Activated CD4-positive, alpha-beta T cell treated with anti-CD3 and anti-CD28 coated beads, Interleukin-2, Interleukin-4, amounts not matched to agents 100 ng/mL and 50 ng/mL, durations not matched to agents 16 hours and 8 hours (primary cell): ENCODE data around the gene VMAC.
"Not testable (repeated sequence)": the region's sequence is repeated elsewhere in the genome, so short reads cannot be mapped to it uniquely, and the experiment has no call there.

Experiments
- DNase-seq: peaks from one replicate; pipeline ENCODE4 v3.0.0-alpha.2; 2020; ENCODE audit warnings: low spot score

VMAC gene, protein sequence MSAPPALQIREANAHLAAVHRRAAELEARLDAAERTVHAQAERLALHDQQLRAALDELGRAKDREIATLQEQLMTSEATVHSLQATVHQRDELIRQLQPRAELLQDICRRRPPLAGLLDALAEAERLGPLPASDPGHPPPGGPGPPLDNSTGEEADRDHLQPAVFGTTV

DNA sequence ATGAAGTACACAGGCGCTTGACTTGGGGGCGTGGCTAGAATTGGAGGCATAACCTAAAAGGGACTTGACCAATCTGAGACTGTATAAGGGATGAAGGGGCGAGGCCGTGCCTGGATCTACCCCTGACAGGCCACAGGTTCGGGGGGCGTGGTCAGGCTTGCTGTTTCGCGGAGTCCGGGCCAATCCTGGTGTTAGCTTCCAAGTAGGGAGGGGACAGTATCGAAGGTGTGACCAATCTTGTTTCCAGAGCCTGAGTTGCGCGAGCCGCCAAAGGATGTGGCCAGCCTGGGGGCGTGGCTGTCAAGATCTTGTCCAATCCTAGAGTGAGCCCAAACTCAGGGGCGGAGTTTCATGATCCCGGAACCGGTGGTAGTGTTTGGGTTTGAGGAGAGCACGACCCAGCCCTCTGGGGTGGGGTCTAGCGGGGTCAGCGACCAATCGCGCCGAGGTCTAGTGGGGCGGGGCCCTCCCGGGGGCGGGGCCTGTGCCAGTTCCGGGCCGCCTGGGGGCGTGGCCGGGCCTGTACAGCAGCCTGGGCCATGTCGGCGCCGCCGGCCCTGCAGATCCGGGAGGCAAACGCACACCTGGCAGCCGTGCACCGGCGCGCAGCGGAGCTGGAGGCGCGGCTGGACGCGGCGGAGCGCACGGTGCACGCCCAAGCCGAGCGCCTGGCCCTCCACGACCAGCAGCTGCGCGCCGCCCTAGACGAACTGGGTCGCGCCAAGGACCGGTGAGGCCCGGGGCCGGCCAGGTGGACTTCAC lies at the start of gene VMAC:
Gene VMAC (plus strand): TSS at position 521 of the 762 bp plus-strand sequence. CDS start 19 bp downstream, at position 540.
- peak; percentile 100 for DNase-seq

DNA sequence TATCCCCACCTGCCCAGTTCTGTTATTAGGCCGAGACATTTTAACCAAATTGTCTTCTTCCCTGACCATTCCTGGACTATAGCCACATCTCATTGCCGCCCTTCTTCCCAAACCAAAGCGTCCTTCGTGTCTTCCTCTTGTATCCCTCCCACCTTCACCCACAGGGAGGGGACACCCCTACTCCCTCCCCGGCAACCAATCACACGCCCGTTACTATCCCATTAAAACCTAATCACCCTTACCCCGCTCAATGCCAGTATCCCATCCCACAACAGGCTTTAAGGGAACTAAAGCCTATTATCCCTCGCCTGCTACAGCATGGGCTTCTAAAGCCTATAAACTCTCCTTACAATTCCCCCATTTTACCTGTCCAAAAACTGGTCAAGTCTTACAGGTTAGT lies 49.5 kb upstream of the VMAC start:
- DNase-seq: not testable (repeated sequence)

DNA sequence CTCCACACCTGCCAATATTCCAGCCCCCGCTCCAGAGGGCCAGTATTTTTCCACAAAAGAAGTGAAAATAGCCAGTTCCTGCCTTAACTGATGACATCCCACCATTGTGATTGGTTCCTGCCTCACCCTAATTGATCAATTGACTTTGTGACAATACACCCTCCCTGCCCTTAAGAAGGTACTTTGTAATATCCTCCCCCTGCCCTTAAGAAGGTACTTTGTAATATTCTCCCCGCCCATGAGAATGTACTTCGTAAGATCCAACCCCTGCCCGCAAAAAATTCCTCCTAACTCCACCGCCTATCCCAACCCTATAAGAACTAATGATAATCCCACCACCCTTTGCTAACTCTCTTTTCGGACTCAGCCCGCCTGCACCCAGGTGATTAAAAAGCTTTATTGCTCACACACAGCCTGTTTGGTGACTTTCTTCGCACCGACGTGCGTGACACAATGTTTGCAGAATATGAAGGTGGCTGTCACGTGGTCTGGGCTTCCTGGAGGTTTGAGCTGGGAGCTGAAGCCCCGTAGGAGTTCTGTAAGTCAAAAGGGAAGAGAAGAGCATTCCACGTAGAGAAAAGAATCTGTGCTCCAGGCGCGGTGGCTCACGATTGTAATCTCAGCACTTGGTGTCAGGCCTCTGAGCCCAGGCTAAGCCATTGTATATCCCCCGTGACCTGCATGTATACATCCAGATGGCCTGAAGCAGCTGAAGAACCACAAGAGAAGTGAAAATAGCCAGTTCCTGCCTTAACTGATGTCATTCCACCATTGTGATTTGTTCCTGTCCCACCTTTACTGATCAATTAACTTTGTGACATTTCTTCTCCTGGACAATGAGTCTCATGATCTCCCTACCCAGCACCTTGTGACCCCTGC lies 47.2 kb upstream of the VMAC start:
- no peak for DNase-seq

DNA sequence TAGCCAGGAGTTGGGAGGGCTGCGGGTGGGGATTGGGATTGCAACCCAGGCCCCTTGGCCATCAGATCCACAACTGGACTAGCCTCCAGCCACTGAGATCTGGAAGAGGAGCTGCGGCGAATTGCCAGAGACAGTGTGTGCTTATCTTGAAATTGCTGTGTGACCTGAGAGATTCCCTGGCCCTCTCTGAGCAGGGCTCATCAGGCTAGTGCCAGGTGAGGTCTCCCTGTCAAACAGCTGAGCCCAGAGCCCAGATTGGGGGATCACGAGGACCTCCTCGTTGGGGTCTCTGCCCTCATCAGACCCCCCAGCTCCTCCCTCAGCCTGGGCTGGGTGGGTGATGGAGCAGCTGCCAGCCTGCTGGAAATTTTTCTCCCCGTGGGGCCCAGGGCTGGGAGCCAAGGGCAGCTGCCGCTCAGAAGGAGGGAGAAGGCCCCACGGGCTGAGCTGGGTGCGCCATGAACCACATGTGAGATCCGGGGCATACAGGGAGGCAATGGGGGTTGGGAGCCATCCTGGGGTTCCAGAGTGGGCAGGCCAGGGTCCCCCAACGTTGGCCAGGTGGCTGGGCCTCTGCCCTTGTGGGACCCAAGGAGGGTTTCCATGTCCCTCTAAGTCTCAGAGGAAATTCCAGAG lies 41.5 kb upstream of the VMAC start:
- no peak for DNase-seq

DNA sequence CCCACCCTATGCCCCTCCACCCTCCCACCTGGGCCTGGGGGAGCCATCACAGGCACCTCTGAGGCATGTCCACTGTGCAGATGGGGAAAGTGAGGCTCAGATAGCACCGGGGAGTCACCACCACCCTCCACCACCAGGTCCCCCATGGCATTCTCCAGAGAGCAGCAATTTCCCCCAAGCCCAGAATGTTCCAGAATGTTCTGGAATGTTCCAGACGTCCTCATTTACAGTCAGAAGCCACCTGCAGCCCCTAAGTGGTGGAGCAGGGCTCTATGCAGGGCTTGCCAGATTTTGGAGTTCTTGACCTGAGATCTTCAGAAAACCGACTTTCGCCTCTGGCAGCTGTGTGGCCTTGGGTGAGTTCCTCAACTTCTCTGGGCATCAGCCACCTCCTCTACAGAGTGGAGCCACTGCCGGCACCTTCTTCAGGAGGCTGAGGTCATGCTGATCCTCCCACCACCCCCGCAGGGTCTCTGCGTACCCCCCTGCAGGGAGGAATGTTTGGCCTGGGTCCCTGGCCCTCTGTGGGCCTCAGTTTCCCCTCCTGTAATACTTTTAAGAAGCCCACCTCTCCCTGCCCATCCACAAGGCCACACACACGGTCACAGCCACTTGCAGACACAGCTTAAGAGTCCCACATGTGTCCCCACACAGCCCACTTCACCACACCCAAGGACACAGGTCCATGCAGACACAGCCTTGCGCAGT lies 40.5 kb upstream of the VMAC start:
- DNase-seq: no peak

DNA sequence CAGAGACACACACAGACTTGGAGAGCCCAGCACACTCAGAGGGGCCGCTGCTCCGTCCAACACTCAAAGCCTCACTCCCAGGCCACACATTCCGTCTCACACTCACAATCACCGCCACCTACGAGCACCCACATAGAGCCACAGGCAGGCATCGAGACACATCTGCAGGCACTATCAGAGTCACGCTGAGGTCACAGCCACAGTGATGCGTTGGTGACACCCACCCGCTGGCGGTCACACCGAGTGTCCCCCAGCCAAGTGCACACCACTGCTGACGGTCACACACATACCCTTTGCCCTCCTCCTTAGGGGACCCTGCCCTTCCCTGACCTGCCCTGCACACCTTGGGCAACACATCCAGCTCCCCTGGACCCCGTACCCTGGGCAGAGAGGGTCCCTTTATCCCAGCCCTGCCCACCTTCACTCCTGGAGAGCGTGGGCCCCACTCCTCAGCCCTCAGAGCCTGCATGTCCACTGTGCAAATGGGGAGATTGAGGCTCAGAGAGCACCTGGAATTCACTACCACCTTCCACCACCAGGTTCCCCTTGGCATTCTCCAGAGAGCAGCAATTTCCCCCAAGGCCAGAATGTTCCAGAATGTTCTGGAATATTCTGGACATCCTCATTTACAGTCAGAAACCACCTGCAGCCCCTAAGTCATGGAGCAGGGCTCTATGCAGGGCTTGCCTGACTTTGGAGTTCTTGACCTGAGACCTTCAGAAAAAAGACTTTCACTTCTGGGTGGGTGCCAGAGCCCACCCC lies 39.8 kb upstream of the VMAC start:
- DNase-seq: no peak

DNA sequence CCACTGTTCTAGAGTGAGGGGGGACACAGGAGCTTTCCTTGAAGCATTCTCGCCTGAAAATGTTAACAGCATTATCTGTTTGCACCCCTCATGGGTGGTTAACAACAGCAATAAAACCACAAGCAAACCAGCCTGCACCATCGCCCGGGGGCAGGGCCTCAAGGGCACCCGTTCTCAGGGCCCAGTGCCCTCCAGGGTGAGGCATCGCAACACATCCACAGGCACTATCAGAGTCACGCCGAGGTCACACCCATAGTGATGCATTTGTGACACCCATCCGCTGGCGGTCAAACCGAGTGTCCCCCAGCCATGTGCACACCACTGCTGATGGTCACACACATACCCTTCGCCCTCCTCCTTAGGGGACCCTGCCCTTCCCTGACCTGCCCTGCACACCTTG lies 38.9 kb upstream of the VMAC start:
- no peak for DNase-seq

DNA sequence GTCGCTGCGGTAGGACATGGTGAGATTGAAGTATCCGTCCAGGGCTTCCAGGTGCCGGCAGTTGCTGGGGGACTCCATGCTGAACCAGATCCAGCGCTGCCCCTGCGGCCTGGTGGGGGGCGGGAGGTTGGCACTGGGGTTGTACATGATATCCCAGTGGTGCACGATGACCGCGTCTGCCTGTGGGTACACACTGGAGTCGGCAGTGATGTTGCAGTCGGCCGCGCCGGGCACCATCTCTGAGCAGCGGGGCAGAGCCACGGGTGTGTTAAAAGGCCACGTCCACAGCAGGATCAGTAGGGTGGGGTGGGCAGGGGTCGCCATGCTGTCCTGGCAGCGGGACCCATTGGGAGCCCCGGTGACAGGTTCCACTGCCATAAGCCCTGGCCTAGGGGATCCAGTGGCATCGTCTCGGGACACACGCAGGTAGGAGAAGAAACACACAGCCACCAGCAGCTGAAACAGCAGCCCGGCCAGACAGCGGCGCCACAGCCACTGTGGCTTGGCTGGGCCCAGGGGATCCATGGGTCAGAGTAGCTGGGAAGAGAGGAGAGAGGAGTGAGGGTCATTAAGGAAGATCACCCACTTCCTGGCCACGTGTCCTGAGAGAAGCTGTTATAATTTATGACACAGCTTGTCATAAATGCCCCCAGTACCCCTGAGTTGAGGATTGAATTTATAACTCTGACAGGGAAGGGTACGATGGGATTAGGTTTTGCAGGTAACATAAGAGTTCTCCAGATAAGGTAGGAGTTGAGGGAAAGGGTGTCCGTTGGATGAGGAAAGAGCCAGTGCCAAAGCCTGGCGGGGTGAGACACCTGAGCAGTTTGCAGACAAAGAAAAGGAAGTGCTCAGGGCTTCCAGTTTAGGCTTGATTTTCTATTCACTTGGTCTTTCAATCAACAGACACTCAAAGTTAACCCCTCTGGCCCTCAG lies 37.2 kb upstream of the VMAC start:
- DNase-seq: no peak

DNA sequence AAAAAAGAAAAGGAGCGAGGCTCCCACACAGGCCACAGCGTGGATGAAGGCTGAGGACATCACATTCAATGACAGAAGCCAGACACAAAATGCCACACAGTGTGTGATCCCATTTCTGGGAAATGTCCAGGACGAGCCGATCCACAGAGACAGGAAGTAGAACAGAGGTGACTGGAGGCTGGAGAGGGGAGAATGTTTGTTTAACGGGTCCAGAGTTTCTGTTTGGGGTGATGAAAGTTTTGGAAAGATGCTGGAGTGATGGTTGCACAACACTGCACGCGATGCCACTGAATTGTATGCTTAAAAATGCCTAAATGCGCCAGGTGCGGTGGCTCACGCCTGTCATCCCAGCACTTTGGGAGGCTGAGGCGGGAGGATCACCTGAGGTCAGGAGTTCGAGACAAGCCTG lies 33.7 kb upstream of the VMAC start:
- DNase-seq: no peak

DNA sequence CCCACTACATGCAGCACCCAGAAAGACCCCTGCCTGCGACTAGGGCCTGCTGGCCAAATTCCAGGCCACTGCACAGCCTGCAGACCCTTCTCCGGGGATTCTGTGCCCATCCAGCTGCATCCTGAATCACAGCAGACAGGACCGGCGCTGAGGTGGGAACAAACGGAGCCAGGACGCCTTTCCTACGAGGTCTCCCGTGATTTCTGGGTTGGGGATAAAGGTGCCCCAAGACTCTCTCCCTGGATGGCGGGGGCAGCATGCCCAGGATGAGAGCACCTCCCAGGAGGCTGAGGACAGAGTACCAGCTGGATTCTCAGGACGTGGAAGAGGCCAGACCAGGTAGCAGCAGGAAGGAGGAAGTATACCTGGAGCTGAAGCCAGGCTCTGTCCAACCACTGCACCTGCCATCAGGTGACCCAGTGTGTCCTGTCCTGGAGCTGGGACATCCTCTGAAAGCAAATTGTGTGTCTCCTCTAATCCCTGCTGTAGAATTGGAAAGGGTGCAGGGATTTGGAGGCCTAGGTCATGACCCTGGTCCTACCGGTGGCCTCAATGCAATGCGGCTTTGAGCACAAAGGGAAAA lies 31.0 kb upstream of the VMAC start:
- DNase-seq: no peak

DNA sequence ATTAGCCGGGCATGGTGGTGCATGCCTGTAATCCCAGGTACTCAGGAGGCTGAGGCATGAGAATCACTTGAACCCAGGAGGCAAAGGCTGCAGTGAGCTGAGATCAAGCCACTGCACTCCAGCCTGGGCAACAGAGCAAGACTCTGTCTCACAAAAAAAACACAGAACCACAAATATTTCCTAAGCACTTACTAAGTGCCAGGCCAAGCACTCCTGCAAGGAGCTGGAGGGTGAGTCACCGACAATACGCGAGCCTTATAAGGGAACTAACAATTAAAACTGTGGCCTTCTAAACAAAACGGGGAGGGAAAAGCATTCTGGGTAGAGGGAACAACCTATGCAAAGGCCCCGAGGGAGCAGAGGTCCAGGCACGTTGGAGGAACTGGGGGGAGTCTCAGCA lies 30.2 kb upstream of the VMAC start:
- not testable (repeated sequence) for DNase-seq

DNA sequence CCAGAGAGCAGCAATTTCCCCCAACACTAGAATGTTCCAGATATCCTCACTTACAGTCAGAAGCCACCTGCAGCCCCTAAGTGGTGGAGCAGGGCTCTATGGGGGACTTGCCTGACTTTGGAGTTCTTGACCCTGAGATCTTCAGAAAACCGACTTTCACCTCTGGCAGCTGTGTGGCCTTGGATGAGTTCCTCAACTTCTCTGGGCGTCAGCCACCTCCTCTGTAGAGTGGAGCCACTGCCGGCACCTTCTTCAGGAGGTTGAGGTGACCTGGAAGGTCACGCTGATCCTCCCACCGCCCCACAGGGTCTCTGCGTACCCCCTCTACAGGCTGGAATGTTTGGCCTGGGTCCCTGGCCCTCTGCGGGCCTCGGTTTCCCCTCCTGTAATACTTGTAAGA lies 27.2 kb upstream of the VMAC start:
- no peak for DNase-seq

DNA sequence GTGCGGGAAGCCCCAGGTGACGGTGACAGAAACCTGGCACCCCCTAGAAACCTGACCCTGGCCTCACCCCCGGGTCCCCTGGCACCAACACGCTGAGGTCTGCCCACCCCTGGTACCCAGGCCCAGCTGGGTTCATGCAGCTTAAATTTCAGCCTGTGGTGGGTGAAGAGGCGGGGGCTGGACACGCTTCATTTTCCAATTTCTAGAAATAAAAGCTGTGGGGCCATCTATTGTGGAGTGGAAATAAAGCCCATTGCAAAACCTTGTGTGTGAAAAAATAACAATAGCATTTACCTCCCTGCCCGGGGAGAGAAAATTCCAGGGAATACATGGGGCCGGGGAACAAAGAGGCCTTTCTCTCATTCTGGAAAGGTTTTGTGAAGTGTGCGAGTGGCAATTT lies 26.8 kb upstream of the VMAC start:
- no peak for DNase-seq

DNA sequence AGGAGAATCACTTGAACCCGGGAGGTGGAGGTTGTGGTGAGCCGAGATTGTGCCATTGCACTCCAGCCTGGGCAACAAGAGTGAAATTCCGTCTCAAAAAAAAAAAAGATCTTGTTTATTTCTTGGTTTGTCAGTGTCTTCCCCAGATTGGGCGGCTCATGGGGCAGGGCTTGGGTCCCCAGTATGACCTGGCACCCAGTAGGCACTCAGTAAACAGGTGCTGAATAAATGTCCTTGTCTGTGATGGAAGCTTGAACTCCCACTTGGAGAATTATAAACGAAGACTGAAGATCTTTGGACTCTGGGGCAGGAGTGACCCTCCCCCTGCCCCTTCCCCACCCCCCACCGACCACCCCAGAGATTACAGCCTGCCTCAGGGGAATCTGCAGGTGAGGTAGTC lies 24.5 kb upstream of the VMAC start:
- DNase-seq: no peak

DNA sequence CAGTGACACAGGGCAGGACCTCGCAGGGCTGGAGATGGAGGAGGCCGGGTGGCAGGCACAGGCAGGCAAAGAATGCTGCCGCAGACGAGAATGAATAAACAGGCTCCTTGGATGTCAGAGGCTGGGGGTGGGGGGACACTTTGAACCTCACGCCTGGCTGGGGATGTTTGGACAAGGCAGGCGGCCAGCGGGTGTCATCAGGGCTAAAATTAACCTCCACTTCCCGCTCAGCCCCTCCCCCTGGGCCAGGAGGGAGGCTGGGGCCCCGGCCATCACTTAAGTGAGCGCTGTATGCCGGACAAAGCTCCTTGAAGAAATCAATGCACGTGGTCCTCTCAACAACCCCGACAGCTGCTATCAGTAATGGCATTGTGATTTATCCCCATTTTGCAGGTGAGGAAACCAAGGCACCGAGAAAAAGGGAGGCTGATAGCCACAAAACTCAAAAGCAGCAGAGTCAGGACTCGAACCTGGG lies 24.0 kb upstream of the VMAC start:
- no peak for DNase-seq

DNA sequence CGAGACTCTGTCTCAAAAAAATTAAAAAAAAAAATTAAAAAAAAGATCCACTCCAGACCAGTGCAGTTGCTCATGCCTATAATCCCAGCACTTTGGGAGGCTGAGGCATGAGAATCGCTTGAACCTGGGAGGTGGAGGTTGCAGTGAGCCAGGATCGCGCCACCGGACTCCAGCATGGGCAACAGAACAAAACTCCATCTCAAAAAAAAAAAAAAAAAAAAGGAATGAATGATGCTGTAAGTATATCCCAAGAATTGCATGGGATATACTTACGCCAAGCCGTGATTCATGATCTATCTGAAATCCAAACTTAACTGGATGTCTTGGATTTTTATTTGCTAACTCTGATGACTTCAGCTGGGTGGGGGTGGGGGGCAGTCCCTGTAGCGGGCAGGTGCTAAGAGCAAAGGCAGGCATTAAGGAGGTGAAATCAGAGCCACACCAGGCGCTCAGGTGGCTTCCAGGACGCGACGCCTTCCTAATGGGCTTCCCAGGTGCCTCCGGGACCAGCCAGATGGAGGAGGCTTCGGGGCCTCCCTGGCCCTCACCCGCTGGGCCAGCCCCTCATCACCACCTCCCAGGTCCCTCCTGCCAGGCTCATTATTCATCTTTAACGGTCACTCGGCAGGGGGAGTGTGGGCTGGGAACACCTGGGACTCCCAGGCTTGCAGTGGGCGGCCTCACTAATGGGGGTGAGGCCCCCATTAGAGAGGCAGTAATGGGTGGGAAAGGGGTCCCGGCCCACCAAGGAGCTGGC lies 23.0 kb upstream of the VMAC start:
- no peak for DNase-seq

DNA sequence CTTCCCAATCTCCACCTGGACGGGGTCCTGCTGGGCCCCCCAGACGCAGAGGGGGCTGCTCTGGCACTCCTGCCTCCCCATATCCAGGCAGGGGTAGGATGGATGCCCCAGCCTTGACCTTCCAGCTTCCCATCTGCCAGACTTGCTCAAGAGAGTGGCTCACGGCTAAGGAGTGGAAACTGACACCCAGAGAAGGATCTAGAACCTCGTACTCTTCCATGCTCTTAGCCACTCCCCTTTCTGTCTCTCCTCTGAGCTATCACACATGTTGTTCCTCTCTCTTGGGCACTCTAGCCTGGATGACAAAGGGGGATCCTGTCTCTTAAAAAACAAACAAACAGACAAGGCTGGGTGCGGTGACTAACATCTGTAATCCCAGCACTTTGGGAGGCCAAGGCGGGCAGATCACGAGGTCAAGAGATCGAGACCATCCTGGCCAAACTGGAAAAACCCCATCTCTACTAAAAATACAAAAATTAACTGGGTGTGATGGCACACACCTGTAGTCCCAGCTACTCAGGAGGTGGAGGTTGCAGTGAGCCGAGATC lies 22.2 kb upstream of the VMAC start:
- no peak for DNase-seq

DNA sequence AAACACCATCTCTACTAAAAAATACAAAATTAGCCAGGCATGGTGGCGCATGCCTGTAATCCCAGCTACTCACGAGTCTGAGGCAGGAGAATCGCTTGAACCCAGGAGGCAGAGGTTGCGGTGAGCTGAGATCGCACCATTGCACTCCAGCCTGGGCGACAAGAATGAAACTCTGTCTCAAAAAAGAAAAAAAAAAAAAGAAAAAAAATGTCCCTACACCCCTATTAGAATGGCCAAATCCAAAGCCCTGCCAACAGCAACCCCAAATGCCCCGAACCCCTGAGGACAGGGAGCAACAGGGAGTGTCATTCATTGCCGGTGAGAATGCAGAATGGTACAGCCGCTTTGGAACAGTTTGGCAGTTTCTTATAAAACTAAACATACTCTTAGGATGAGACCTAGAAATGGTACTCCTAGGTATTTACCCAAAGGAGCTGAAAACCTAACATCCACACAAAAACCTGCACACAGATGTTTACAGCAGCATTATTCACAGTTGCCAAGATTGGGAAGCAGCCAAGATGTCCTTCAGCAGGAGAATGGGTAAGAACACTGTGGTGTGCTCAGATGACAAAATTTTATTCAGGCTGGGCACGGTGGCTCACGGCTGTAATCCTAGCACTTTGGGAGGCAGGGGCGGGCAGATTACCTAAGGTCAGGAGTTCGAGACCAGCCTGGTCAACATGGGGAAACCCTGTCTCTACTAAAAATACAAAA lies 21.4 kb upstream of the VMAC start:
- DNase-seq: not testable (repeated sequence)
